Activated CD8-positive, alpha-beta memory T cell treated with anti-CD3 and anti-CD28 coated beads, Interleukin-2, amount 50 U/mL, for 4 hours (primary cell): ENCODE results near the gene CFAP20.

Experiments used
- DNase-seq: peaks from one replicate; pipeline ENCODE4 v3.0.0-alpha.2; 2020

CFAP20 gene

GRCh38 chr16:58129097-58129936 lies at the start of gene CFAP20:
CFAP20 (minus strand) TSS chr16:58129381; CDS start chr16:58129115, 266 bp downstream.
- DNase-seq: peak; percentile 95

- DNase-seq: no peak
Measured at GRCh38 chr16:58177353-58177710, 48.2 kb upstream of the CFAP20 start.

GRCh38 chr16:58176608-58177352 lies 47.6 kb upstream of the CFAP20 start:
- DNase-seq: no peak

GRCh38 chr16:58170223-58170622 lies 41.0 kb upstream of the CFAP20 start:
- DNase-seq: no peak

- DNase-seq: no peak
Measured at GRCh38 chr16:58160855-58161254, 31.7 kb upstream of the CFAP20 start.

GRCh38 chr16:58158725-58159124 lies 29.5 kb upstream of the CFAP20 start:
- DNase-seq: no peak

- no peak for DNase-seq
Measured at GRCh38 chr16:58157951-58158540, 28.9 kb upstream of the CFAP20 start.

GRCh38 chr16:58157239-58157638 lies 28.1 kb upstream of the CFAP20 start:
- DNase-seq: no peak

GRCh38 chr16:58155839-58156238 lies 26.7 kb upstream of the CFAP20 start:
- DNase-seq: no peak

- DNase-seq: no peak
Measured at GRCh38 chr16:58154345-58154744, 25.2 kb upstream of the CFAP20 start.

GRCh38 chr16:58152246-58152868 lies 23.2 kb upstream of the CFAP20 start:
- DNase-seq: no peak

GRCh38 chr16:58148526-58148925 lies 19.3 kb upstream of the CFAP20 start:
- DNase-seq: no peak

- DNase-seq: no peak
Measured at GRCh38 chr16:58148099-58148498, 18.9 kb upstream of the CFAP20 start.

GRCh38 chr16:58138852-58139251 lies 9.7 kb upstream of the CFAP20 start:
- DNase-seq: no peak

GRCh38 chr16:58137581-58137980 lies 8.4 kb upstream of the CFAP20 start:
- no peak for DNase-seq

- no peak for DNase-seq
Measured at GRCh38 chr16:58128711-58129096, 477 bp downstream of the CFAP20 start.

- DNase-seq: no peak
Measured at GRCh38 chr16:58128181-58128631, 975 bp downstream of the CFAP20 start.

- no peak for DNase-seq
Measured at GRCh38 chr16:58127634-58128033, 1.5 kb downstream of the CFAP20 start.

GRCh38 chr16:58127033-58127556 lies 2.1 kb downstream of the CFAP20 start:
- no peak for DNase-seq

- no peak for DNase-seq
Measured at GRCh38 chr16:58126451-58126961, 2.7 kb downstream of the CFAP20 start.

- DNase-seq: no peak
Measured at GRCh38 chr16:58125781-58126335, 3.3 kb downstream of the CFAP20 start.

GRCh38 chr16:58125041-58125440 lies 4.1 kb downstream of the CFAP20 start:
- no peak for DNase-seq

- no peak for DNase-seq
Measured at GRCh38 chr16:58124601-58124915, 4.6 kb downstream of the CFAP20 start.
